WERI-Rb-1 (cell line): ENCODE results near the gene P3H2.

Experiments
- DNase-seq: peaks from one replicate; pipeline ENCODE4 v3.0.0-alpha.2; 2020
- H3K27ac ChIP-seq: fragments of 250-450 bp; sonication (Bioruptor Pico); 2 replicates; pipeline ENCODE4 v1.5.1; 2020; ENCODE audit warnings: mild to moderate bottlenecking, moderate library complexity
- H3K27me3 ChIP-seq: fragments of 250-450 bp; sonication (Bioruptor Pico); 2 replicates; pipeline ENCODE4 v1.5.1; 2021; ENCODE audit warnings: mild to moderate bottlenecking, low read depth, moderate library complexity; ENCODE audit not compliant: insufficient read depth, severe bottlenecking
- H3K36me3 ChIP-seq: fragments of 250-450 bp; sonication (Bioruptor Pico); 2 replicates; pipeline ENCODE4 v1.5.1; 2020; ENCODE audit warnings: mild to moderate bottlenecking, moderate library complexity
- H3K4me3 ChIP-seq: 2 replicates; pipeline ENCODE4 v1.5.1; 2011; ENCODE audit warnings: low read depth, mild to moderate bottlenecking, control low read depth, low read length
- H3K9me3 ChIP-seq: fragments of 250-450 bp; sonication (Bioruptor Pico); 2 replicates; pipeline ENCODE4 v1.5.1; 2021; ENCODE audit warnings: mild to moderate bottlenecking, moderate library complexity; ENCODE audit not compliant: severe bottlenecking
- TF ChIP-seq, protein P1 (sequence below): IDR thresholded peaks from 2 replicates; pipeline ENCODE4 v1.5.1; 2011; ENCODE audit warnings: low read depth, mild to moderate bottlenecking, control low read depth, inconsistent platforms, low read length

Gene P3H2

DNA sequence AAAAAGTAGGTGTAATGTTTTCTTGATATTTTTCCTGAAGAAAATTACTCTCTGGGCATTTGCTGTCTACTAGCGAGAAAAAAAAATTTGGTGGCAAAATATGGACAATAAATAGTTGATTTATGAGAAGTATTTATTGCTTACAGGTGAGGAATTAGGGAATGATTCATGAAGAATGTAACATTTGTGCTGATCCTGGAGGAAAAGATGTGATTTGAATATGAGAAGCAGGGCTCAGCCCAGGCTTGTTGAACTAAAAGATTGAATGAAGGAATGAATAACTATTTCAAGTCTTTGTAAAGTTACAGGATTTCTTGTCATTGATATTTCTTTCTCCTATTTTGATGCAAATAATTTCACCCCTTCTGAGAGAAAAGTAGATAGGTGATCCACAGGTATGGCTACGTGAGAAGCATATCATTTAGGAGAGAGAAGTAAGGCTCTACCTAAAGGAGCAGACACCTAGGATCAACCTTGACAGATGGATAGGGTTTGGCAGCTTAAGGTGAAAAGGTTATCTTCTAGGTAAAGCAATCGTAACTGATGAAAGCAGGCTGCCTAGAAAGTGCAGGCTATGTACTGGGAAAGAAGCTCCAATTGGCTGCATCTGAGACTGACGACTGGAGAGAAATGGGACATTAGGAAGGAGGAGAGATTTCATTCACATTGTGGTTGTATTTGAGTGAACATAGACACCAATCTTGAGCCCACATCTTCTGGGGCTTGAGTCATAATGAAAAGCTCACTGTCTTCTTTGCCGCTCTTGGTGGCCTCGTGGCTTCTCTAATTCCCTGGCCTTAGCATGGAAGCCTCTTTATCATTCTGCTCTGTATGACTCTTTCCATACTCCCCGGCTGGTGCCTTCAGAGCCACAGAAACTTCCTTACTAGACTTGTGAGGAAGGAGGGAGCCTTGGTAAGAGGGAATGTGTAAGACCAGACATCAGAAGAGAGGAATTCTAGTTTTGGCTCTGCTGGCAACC lies 106.5 kb downstream of the P3H2 start:
- Histone ChIP-seq H3K4me3 (no peak overlapping the region), H3K27ac (no peak overlapping the region), H3K36me3 (no peaks in the 10 kb centered on the region), H3K9me3 (no peaks in the 10 kb centered on the region), H3K27me3 (no peaks in the 10 kb centered on the region)
- TF ChIP-seq, protein P1, sequence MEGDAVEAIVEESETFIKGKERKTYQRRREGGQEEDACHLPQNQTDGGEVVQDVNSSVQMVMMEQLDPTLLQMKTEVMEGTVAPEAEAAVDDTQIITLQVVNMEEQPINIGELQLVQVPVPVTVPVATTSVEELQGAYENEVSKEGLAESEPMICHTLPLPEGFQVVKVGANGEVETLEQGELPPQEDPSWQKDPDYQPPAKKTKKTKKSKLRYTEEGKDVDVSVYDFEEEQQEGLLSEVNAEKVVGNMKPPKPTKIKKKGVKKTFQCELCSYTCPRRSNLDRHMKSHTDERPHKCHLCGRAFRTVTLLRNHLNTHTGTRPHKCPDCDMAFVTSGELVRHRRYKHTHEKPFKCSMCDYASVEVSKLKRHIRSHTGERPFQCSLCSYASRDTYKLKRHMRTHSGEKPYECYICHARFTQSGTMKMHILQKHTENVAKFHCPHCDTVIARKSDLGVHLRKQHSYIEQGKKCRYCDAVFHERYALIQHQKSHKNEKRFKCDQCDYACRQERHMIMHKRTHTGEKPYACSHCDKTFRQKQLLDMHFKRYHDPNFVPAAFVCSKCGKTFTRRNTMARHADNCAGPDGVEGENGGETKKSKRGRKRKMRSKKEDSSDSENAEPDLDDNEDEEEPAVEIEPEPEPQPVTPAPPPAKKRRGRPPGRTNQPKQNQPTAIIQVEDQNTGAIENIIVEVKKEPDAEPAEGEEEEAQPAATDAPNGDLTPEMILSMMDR, result no peak
- no peak for DNase-seq

DNA sequence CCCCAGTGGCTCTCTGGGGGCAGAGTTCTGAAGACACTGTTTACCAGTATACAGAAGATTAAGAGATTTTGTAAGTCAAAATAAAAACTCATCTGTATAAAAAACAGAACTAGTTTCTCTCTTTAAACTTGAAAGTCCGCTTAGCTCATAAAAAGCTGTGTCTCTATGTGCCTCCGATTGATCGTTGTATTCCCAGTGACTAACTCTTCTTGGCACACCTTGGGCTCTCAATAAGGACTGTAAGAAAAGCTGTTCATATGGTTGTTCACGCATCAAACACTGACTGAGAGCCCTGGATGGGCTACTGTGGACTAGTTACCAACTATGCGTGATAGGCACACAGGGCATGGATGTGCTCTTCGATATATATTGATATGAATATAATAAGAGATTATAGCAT lies 107.9 kb downstream of the P3H2 start:
- Histone ChIP-seq H3K36me3 (no peaks in the 10 kb centered on the region), H3K4me3 (no peak overlapping the region), H3K27ac (no peak overlapping the region), H3K9me3 (no peaks in the 10 kb centered on the region), H3K27me3 (no peaks in the 10 kb centered on the region)
- TF ChIP-seq, protein P1, result no peak
- no peak for DNase-seq

DNA sequence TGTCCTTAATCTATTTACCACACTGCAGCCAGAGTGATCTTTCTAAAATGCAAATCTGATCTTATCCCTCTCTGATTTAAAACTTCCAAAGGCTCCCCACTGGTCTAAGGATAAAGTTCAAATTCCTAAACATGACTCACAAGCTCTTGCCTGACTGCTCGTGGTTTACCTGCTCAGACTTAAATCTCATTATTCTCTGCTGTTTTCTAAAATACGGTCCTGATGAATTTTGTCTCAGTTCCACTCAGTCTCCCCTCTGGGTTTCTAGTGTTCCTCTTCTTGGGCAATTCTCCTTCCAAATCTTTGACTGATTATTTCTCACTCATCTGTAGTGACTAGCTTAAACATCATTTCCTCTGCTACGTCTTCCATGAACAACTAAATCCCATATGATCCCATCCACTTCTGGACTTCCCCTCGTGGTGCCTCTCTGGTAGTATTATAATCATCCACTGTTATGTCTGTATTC lies 108.3 kb downstream of the P3H2 start:
- Histone ChIP-seq H3K27ac (no peak overlapping the region), H3K27me3 (no peaks in the 10 kb centered on the region), H3K4me3 (no peak overlapping the region), H3K36me3 (no peaks in the 10 kb centered on the region), H3K9me3 (no peaks in the 10 kb centered on the region)
- no peak for DNase-seq
- TF ChIP-seq, protein P1, result no peak

DNA sequence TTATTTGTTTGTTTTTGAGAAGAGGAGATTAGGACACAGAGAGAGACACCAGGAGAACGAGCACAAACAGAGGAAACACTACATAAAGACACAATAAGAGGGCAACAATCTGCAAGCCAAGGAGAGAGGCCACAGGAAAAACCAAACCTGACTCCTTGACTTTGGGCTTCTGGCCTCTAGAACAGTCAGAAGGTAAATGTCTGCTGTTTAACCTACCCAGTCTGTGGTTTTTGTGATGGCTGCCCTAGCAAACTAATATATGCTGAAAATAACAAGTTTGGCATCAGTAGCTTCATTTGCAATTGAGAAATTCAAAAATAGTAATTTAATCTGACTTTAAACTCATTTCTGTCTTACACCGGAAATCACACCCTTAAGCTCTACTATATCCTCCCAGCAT lies 110.2 kb downstream of the P3H2 start:
- no peaks in the 10 kb centered on the region for H3K27me3 ChIP-seq
- TF ChIP-seq, protein P1, result no peak
- no peaks in the 10 kb centered on the region for H3K9me3 ChIP-seq
- no peak overlapping the region for H3K4me3 ChIP-seq
- DNase-seq, result no peak
- no peak overlapping the region for H3K27ac ChIP-seq
- H3K36me3 ChIP-seq, result no peaks in the 10 kb centered on the region

DNA sequence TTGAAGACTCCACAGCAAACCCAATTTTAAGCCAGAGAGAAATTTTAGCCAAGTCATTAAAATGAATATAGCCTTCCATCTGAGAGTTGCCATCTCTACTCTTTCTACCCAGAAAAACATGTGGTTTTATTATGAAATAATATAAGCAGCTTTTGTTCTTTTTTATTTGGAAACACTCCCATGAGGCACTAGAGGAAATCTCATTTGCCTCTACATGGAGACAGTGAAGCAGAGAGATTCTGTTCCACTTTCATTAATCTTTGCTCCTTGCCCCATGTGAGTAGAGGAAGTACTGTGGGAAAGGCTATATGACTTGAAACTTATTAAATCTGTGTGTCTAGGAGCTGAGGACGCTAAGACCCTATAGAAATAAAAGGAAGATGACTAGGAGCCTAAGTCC lies 111.1 kb downstream of the P3H2 start:
- no peaks in the 10 kb centered on the region for H3K9me3 ChIP-seq
- no peak overlapping the region for H3K4me3 ChIP-seq
- no peak overlapping the region for H3K27ac ChIP-seq
- H3K36me3 ChIP-seq, result no peaks in the 10 kb centered on the region
- H3K27me3 ChIP-seq, result no peaks in the 10 kb centered on the region
- no peak for DNase-seq
- TF ChIP-seq, protein P1, result no peak
